ENCODE data around the gene RCSD1. TPM values are rescaled to one million over a fixed set of nuclear protein-coding genes. Genes with fewer than 3 reads are reported as not detected.
A peak's percentile ranks its signal among the peaks of the same experiment; 100 is the strongest.
"Not testable (repeated sequence)": the region's sequence is repeated elsewhere in the genome, so short reads cannot be mapped to it uniquely, and the experiment has no call there.

RCSD1 gene
- total RNA-seq, 1 experiment from 2014 or later: 1.3 TPM

DNA sequence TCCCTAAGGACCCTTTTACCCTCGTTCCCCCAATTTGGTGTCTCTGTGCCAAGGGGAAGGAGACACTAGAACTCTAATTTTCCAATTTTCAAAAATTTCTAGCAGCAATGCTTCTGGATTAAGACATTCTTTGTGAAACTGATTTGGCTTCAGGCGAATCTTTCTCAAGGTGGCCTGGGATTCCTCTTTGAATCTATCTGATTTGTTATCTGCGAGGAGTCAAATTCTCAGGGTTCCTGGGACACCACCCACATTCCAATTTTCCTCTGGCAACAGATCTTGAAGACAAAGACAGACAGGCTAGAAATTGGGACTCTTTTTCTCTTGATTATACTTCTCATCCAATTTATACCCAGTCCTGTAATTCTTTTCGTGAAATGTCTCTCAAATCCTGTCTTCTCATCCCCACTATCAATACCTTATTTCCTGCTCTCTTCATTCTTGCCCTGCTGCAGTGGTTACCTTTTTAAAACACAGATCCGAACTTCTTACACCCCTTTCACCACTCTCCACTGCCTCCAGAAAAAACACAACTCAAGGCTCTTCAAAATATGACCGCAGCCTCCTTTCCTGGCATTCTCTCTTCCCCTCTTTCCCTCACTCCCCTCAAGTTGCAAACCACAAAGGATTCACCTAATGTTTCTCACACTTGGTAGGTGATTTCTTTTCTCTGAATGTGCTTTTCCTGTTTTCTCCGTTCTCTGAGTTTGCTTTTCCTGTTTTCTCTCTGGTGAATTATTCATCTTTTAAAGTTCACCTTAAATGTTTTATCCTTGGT lies 89.1 kb downstream of the RCSD1 start:
- DNase-seq (ENCODE audit: low read depth in 1 of 2, low spot score in 2 of 2): no peak
- H3K9me3 ChIP-seq (replicated peaks): no peaks in the 10 kb centered on the region
- no peak overlapping the region for H3K4me3 ChIP-seq
- H3K27ac ChIP-seq: no peak overlapping the region
- peaks cover 25% of the 10 kb centered on the region for H3K4me1 ChIP-seq (replicated peaks)
- H3K27me3 ChIP-seq (replicated peaks): no peaks in the 10 kb centered on the region
- peaks cover 9% of the 10 kb centered on the region for H3K36me3 ChIP-seq

DNA sequence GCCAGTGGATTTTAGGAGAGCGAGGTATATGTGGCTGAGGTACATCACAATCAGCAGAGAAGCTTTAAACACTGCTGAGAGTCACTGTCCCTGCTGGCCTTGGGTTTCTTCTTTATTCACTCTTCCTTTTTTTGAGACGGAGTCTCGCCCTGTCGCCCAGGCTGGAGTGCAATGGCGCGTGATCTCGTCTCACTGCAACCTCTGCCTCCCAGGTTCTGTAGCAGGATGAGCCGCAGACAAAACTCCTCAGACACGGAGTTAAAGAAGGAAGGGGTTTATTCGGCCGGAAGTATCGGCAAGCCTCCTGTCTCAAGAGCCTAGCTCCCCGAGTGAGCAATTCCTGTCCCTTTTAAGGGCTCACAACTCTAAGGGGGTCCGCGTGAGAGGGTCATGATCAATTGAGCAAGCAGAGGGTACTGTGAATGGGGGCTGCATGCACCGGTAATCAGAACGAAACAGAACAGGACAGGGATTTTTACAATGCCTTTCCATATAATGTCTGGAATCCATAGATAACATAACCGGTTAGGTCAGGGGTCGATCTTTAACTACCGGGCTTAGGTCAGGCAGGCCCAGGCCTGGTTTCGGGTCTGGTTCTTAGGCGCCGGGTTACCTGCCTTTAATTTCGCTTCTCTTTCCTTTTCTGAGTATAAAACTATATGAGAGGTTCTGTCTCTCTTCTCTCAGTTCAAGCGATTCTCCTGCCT lies 89.8 kb downstream of the RCSD1 start:
- not testable (repeated sequence) for DNase-seq (ENCODE audit: low read depth in 1 of 2, low spot score in 2 of 2); H3K27ac ChIP-seq; H3K4me3 ChIP-seq; H3K27me3 ChIP-seq (replicated peaks); H3K9me3 ChIP-seq (replicated peaks)
- H3K4me1 ChIP-seq (replicated peaks): peaks cover 23% of the 10 kb centered on the region
- H3K36me3 ChIP-seq: peaks cover 12% of the 10 kb centered on the region

DNA sequence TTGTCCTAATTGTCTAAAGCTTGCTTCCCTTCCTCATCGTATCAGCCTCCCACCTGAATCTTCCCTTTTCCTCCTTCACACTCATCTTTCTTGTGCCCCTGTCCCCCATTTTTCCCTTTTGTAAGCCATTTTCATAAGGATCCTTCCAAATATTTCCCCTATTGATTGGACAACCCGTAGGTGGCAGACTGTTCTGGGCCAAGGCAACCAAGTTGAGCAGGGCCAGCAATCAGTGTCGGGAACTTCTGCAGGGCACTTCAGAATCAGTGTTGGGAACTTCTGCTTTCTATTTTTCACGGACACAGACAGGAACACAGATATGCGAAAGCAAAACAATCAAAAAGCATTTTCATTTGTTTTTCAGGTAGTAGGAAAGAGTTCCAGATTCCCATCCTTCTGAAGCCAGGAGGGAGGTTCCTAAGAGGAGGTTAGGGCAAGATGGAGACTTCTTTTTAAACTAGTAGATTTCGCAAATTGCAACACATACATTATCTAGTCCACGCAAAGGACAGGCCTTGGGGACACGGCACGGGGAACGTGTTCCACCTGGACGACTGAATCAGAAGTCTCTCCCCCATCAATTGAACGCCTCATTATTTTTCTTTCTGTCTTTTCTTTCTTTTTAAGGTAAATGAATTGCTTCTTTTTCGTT lies 91.1 kb downstream of the RCSD1 start:
- DNase-seq (ENCODE audit: low read depth in 1 of 2, low spot score in 2 of 2): peak in 1 of 2 experiments; percentile 74
- Histone ChIP-seq H3K9me3 (replicated peaks) (no peaks in the 10 kb centered on the region), H3K27me3 (replicated peaks) (no peaks in the 10 kb centered on the region), H3K4me3 (peak overlapping the region; percentile 90), H3K36me3 (peaks cover 12% of the 10 kb centered on the region), H3K27ac (peak overlapping the region; percentile 21), H3K4me1 (replicated peaks) (peaks cover 23% of the 10 kb centered on the region)

DNA sequence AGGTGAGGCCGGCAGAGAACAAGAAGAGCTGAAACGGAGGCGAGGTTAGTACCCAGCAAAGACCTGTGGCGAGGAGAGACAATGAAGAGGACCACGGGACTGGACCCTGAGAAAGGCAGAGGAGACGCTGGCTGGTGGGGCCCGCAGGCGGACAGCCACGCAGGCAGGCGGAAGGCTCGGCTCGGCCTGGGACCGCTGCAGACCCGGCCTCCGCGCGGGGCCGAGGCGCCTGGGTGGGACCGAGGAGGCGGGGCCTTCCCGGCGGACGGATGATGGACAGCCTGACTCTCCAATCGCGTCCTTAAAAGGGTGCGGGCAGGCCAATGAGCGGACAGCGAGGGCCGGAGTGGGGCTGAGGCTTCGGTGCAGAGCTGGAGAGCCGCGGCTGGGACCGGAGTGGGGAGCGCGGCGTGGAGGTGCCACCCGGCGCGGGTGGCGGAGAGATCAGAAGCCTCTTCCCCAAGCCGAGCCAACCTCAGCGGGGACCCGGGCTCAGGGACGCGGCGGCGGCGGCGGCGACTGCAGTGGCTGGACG lies 91.7 kb downstream of the RCSD1 start, which contains the start of gene MPZL1:
MPZL1 (plus strand) TSS at position 366 of the 535 bp plus-strand sequence. CDS start 170 bp downstream, outside the sequence.
- Histone ChIP-seq H3K4me1 (replicated peaks) (peaks cover 23% of the 10 kb centered on the region), H3K9me3 (replicated peaks) (no peaks in the 10 kb centered on the region), H3K36me3 (peaks cover 12% of the 10 kb centered on the region), H3K4me3 (peak within 1 kb of the TSS; percentile 90), H3K27me3 (replicated peaks) (no peaks in the 10 kb centered on the region), H3K27ac (peak within 1 kb of the TSS; percentile 22)
- DNase-seq (ENCODE audit: low read depth in 1 of 2, low spot score in 2 of 2): peak; percentile 94 to 99

DNA sequence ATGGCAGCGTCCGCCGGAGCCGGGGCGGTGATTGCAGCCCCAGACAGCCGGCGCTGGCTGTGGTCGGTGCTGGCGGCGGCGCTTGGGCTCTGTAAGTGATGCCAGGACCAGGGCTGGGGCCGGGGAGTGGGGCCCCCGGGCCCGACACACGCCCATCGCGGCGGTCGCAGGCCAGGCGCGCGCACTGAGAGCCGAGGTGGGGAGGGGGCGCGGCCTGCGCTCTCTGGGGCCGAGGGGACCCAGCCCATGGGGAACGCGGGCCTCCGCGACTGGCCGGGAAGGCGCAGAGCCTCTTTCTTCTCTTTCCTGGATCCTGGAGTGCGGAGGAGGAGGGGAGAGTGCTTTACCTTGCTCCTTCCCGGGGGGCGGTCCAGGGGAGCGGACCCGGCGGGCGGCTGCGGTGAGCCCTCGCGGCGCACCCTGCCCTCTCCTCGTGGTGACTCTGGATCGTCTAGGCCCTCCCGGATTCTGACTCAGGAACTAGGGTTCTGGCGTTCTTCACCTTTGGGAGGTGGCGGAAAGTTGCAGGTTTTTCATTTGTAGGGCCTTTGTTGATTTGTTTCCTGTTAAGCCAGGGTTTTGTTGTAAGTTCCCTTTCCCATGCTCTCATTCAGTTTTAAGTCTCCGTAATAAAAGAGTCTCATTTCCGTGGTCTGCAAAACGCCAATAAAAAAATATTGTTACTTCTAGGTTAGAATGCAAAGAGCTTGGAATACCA lies 92.3 kb downstream of the RCSD1 start:
- H3K4me1 ChIP-seq (replicated peaks): peaks cover 20% of the 10 kb centered on the region
- peak overlapping the region; percentile 22 for H3K27ac ChIP-seq
- peak in 1 of 2 experiments; percentile 59 for DNase-seq (ENCODE audit: low read depth in 1 of 2, low spot score in 2 of 2)
- peaks cover 12% of the 10 kb centered on the region for H3K36me3 ChIP-seq
- H3K4me3 ChIP-seq: peak overlapping the region; percentile 90
- H3K27me3 ChIP-seq (replicated peaks): no peaks in the 10 kb centered on the region
- no peaks in the 10 kb centered on the region for H3K9me3 ChIP-seq (replicated peaks)

DNA sequence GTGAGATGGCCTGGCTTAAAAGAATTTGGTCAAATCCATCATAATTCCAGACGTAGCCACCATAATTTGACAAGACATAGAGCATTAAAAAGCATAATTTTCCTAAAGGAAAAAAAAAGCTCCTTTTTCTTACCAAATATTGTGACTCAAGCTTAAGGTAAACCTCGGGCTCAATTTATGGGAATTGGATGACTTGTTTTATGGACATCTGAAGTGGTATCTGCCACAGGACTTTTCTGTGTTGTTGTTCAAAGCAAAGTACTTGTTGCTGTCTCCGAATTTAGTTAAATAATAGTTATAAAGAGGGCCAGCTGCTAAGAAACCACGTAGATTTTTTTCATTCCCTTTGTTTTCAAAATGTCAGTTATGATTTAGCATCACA lies 92.8 kb downstream of the RCSD1 start:
- no peaks in the 10 kb centered on the region for H3K9me3 ChIP-seq (replicated peaks)
- H3K27ac ChIP-seq: no peak overlapping the region
- peak in 1 of 2 experiments; percentile 11 for DNase-seq (ENCODE audit: low read depth in 1 of 2, low spot score in 2 of 2)
- no peaks in the 10 kb centered on the region for H3K27me3 ChIP-seq (replicated peaks)
- H3K4me3 ChIP-seq: peak overlapping the region; percentile 90
- H3K36me3 ChIP-seq: peaks cover 12% of the 10 kb centered on the region
- peaks cover 17% of the 10 kb centered on the region for H3K4me1 ChIP-seq (replicated peaks)

DNA sequence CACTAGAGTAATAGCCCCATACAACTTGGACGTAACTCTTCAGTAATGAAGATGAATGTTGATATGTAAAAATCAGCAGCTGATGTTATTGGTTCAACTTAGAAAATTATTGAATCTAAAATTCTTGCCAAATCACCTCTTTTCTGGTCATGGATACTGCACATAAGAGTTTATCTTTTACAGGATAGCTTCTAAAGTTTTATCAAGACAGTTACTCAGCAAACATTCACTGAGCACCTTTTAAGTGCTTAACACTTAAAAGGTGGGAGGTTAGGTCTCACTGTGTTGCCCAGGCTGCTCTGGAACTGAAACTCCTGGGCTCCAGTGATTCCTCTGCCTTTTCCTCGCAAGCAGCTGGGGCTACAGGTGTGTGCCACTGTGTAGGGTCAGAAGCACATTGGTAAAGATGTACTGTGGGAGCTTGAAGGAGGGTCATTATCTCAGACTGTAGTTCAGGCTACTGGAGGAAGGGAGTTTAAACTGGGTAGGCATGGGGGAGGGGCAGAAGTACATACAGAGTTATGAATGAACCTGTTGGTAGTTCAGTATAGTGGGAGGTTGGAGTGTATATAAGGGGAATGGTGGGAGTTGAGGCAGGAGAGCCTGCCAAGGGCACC lies 93.8 kb downstream of the RCSD1 start:
- H3K36me3 ChIP-seq: peaks cover 15% of the 10 kb centered on the region
- DNase-seq (ENCODE audit: low read depth in 1 of 2, low spot score in 2 of 2): no peak
- peaks cover 17% of the 10 kb centered on the region for H3K4me1 ChIP-seq (replicated peaks)
- H3K4me3 ChIP-seq: no peak overlapping the region
- no peak overlapping the region for H3K27ac ChIP-seq
- H3K27me3 ChIP-seq (replicated peaks): no peaks in the 10 kb centered on the region
- no peaks in the 10 kb centered on the region for H3K9me3 ChIP-seq (replicated peaks)

DNA sequence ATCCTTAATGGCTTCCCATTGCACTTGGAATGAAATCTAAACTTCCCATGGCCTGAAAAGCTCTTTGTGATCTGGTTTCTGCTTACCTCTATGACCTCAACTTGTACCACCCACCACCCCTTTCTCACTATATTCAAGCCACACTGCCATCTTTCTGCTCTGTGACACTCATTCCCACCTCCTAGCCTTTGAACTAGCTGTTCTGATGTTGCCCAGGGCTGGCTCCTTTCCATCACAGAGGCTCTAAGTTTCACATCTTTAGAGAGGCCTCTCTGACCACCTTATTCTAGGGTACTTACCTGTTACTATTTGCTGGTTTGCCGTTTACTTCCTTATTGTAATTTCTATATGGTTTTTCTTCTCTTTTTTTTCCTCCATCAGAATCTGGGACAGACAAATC lies 96.0 kb downstream of the RCSD1 start:
- no peak overlapping the region for H3K4me3 ChIP-seq
- H3K27ac ChIP-seq: no peak overlapping the region
- no peaks in the 10 kb centered on the region for H3K9me3 ChIP-seq (replicated peaks)
- peaks cover 27% of the 10 kb centered on the region for H3K36me3 ChIP-seq
- H3K4me1 ChIP-seq (replicated peaks): peaks cover 14% of the 10 kb centered on the region
- DNase-seq (ENCODE audit: low read depth in 1 of 2, low spot score in 2 of 2): no peak
- H3K27me3 ChIP-seq (replicated peaks): no peaks in the 10 kb centered on the region

DNA sequence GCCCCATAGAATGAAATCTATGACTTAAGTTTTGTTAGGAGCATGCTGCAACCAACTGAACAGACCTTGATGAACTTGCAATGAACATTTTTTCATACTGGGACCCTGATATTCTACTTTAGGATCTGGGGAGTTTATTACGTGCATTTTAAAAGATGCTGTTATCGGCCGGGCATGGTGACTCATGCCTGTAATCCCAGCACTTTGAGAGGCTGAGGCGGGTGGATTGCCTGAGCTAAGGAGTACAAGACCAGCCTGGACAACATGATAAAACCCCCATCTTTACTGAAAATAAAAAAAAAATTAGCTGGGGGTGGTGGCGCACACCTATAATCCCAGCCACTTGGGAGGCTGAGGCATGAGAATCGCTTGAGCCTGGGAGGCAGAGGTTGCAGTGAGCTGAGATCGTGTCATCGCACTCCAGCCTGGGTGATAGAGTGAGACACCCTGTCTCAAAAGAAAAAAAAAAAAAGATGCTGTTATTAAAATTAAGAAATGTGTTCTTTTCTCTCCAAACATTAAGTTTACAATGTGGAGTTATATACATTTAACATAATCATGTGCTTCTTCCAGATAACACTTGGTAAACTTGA lies 98.9 kb downstream of the RCSD1 start:
- H3K36me3 ChIP-seq: peaks cover 22% of the 10 kb centered on the region
- DNase-seq (ENCODE audit: low read depth in 1 of 2, low spot score in 2 of 2): no peak

DNA sequence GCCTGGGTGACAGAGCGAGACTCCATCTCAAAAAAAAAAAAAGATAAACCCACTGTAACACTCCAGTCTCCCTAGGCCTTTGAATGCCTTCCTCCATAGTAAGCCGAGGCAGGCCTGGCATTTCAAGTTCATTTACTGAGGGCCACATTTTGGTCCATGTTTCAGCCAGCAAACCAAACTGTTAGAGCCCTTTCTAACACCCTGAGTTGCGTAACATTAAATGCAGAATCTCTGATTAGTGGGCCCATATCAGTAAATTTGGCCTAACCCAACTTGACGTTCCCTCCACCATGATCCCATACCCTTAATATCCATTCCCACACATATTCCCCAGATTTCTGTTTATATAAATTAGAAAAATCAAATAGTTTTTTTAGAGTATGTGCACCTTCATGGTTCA lies 104.2 kb downstream of the RCSD1 start:
- no peak for DNase-seq (ENCODE audit: low read depth in 1 of 2, low spot score in 2 of 2)
- Histone ChIP-seq H3K4me3 (no peak overlapping the region), H3K27ac (no peak overlapping the region), H3K4me1 (replicated peaks) (no peaks in the 10 kb centered on the region), H3K36me3 (peaks cover 11% of the 10 kb centered on the region), H3K27me3 (replicated peaks) (no peaks in the 10 kb centered on the region), H3K9me3 (replicated peaks) (no peaks in the 10 kb centered on the region)

More for the DNA sequence above, 98.9 kb downstream of the RCSD1 start:
- no peaks in the 10 kb centered on the region for H3K27me3 ChIP-seq (replicated peaks)
- no peaks in the 10 kb centered on the region; the same call in 1 of the 2 replicates for H3K4me1 ChIP-seq (replicated peaks)
- H3K9me3 ChIP-seq (replicated peaks): no peaks in the 10 kb centered on the region
- no peak overlapping the region for H3K4me3 ChIP-seq
- H3K27ac ChIP-seq: no peak overlapping the region

DNA sequence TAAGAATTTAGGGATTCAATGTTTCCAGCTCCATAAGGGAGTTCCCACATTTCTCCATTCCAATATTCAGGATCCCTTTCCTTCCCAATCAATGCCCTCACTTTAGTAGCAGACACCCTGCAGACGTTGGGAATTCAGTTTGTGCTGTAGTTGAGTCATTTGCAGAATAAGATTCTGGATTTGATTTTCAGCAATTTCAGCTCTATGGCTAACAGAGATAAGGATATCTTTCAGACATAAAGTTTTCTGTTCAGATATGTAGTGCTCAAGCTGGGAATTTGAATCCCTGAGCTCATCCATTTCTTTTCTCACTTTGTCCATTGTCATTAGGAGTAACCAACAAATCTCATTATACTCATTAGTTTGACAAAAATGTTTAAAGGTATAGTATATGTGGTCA lies 104.8 kb downstream of the RCSD1 start:
- no peak overlapping the region for H3K4me3 ChIP-seq
- H3K27ac ChIP-seq: no peak overlapping the region
- H3K9me3 ChIP-seq (replicated peaks): no peaks in the 10 kb centered on the region
- peaks cover 11% of the 10 kb centered on the region for H3K36me3 ChIP-seq
- H3K27me3 ChIP-seq (replicated peaks): no peaks in the 10 kb centered on the region
- H3K4me1 ChIP-seq (replicated peaks): no peaks in the 10 kb centered on the region
- no peak for DNase-seq (ENCODE audit: low read depth in 1 of 2, low spot score in 2 of 2)

DNA sequence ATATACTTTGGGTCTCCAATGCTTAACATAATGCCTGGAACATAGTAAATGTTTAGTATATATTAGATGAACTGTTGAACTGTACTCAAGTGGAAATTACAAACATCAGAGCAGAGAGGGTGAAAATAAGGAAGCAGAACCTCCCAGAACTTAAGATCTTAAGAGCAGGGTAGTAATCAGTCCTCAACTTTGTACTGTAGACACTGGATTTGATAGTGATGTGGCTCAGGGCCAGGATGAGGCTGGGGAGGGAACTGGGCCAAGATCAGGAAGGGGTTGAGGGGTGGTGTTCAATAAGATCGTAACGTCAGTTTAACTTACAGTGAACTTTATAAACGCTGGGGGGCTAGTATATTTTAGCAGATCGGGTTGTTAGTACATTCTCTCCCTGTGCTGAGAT lies 107.1 kb downstream of the RCSD1 start:
- H3K4me3 ChIP-seq: no peak overlapping the region
- H3K27me3 ChIP-seq (replicated peaks): no peaks in the 10 kb centered on the region
- no peaks in the 10 kb centered on the region; the same call in 1 of the 2 replicates for H3K36me3 ChIP-seq
- peaks cover 6% of the 10 kb centered on the region for H3K4me1 ChIP-seq (replicated peaks)
- H3K27ac ChIP-seq: no peak overlapping the region
- no peak for DNase-seq (ENCODE audit: low read depth in 1 of 2, low spot score in 2 of 2)
- no peaks in the 10 kb centered on the region for H3K9me3 ChIP-seq (replicated peaks)
